Endodermal cell (in vitro differentiated cells): ENCODE measurements around the gene ATRX. TPM values are rescaled to one million over a fixed set of nuclear protein-coding genes. Genes with fewer than 3 reads are reported as not detected.

Experiments
- DNase-seq: peaks from one replicate; pipeline ENCODE4 v3.0.0-alpha.2; 2017
- H3K27ac ChIP-seq: 2 replicates; pipeline ENCODE4 v1.5.1; 2013; ENCODE audit warnings: mild to moderate bottlenecking, low read depth, low read length, moderate library complexity
- H3K27me3 ChIP-seq: 2 replicates; pipeline ENCODE4 v1.6.1; 2013; ENCODE audit warnings: mild to moderate bottlenecking, low read length, moderate library complexity; ENCODE audit not compliant: insufficient read depth, control insufficient read depth, poor library complexity, severe bottlenecking
- H3K36me3 ChIP-seq: 2 replicates; pipeline ENCODE4 v1.7.0; 2013; ENCODE audit warnings: mild to moderate bottlenecking, low read length, moderate library complexity; ENCODE audit not compliant: control insufficient read depth, insufficient read depth
- H3K4me1 ChIP-seq: one replicate; pipeline ENCODE4 v1.7.0; 2013; ENCODE audit warnings: low read length; ENCODE audit not compliant: control insufficient read depth, insufficient read depth
- H3K4me3 ChIP-seq: 2 replicates; pipeline ENCODE4 v1.5.1; 2013; ENCODE audit warnings: mild to moderate bottlenecking, low read length, moderate library complexity
- H3K9ac ChIP-seq: 2 replicates; pipeline ENCODE4 v1.6.1; 2013; ENCODE audit warnings: mild to moderate bottlenecking, low read length, moderate library complexity; ENCODE audit not compliant: poor library complexity, severe bottlenecking; ENCODE audit errors: extremely low read depth
- H3K9me3 ChIP-seq: 2 replicates; pipeline ENCODE4 v1.6.1; 2013; ENCODE audit warnings: mild to moderate bottlenecking, low read length, moderate library complexity; ENCODE audit not compliant: control insufficient read depth
- H3K27ac Mint-ChIP-seq: 2 replicates; pipeline ENCODE4 v1.8.0; 2020; ENCODE audit warnings: mixed read lengths
- H3K27me3 Mint-ChIP-seq: 2 replicates; pipeline ENCODE4 v1.8.0; 2021; ENCODE audit warnings: mild to moderate bottlenecking, mixed read lengths; ENCODE audit not compliant: insufficient read depth
- H3K36me3 Mint-ChIP-seq: 2 replicates; pipeline ENCODE4 v1.8.0; 2020; ENCODE audit warnings: low read depth, mixed read lengths
- H3K4me1 Mint-ChIP-seq: 2 replicates; pipeline ENCODE4 v1.8.0; 2020; ENCODE audit warnings: mixed read lengths
- H3K4me3 Mint-ChIP-seq: 2 replicates; pipeline ENCODE4 v1.8.0; 2020; ENCODE audit warnings: mild to moderate bottlenecking, moderate library complexity, mixed read lengths
- H3K9me3 Mint-ChIP-seq: 2 replicates; pipeline ENCODE4 v1.8.0; 2020; ENCODE audit warnings: mild to moderate bottlenecking, mixed read lengths
- CTCF ChIP-seq: fragments of 200-600 bp; sonication (generic); conservative IDR thresholded peaks from 2 replicates; pipeline ENCODE4 v1.5.0; 2021; ENCODE audit warnings: antibody characterized with exemption, mild to moderate bottlenecking
- WGBS, 2 experiments: methylation state at CpG; one replicate each; pipeline versions ENCODE4 v1.1.5 to v1.1.7; 2013; ENCODE audit warnings: missing lambda C conversion rate in 2 of 2, mixed read lengths in 1 of 2; ENCODE audit not compliant: insufficient coverage in 1 of 2, insufficient read length in 1 of 2; 5-methylcytosine and 5-hydroxymethylcytosine counted together
- total RNA-seq, 2 donors: library from RNA; stranded (reverse); fragmentation: NEBNext Ultra II Directional in 1 of 2; extraction: Animal tissue kit (Norgen Biotek cat#: 25700) in 1 of 2; gene quantifications; 2 replicates in 1 of 2; 3 replicates in 1 of 2; pipeline ENCODE4 v1.2.1, GENCODE V29; 2021

ATRX gene
- total RNA-seq, 2 donors from 2014 or later = 120 to 137 TPM

- H3K9me3 Mint-ChIP-seq = peaks cover 65% of the 10 kb centered on the region
- Histone ChIP-seq H3K27ac (no peak overlapping the region), H3K4me1 (no peaks in the 10 kb centered on the region), H3K9ac (no peak overlapping the region), H3K36me3 (no peaks in the 10 kb centered on the region), H3K27me3 (no peaks in the 10 kb centered on the region), H3K4me3 (no peak overlapping the region), H3K9me3 (no peaks in the 10 kb centered on the region)
- H3K4me1 Mint-ChIP-seq = no peaks in the 10 kb centered on the region
- no peak for DNase-seq
- WGBS, 2 experiments = 95 to 100% methylated on average over 1 to 5 of the region's 5 CpGs
- H3K27ac Mint-ChIP-seq = no peak overlapping the region
- peaks cover 11% of the 10 kb centered on the region for H3K36me3 Mint-ChIP-seq
- no peaks in the 10 kb centered on the region for H3K27me3 Mint-ChIP-seq
- TF ChIP-seq CTCF = no peak
- H3K4me3 Mint-ChIP-seq = no peak overlapping the region
Observed at GRCh38 chrX:77749695-77750094, 36.3 kb downstream of the ATRX start.

- peaks cover 2% of the 10 kb centered on the region for H3K36me3 Mint-ChIP-seq
- no peak for TF ChIP-seq CTCF
- WGBS, 2 experiments = 95 to 100% methylated on average over 1 to 2 of the region's 2 CpGs
- DNase-seq = no peak
- Histone ChIP-seq H3K9me3 (no peaks in the 10 kb centered on the region), H3K4me1 (no peaks in the 10 kb centered on the region), H3K9ac (no peak overlapping the region), H3K27me3 (no peaks in the 10 kb centered on the region), H3K4me3 (no peak overlapping the region), H3K36me3 (no peaks in the 10 kb centered on the region), H3K27ac (no peak overlapping the region)
- H3K27me3 Mint-ChIP-seq = no peaks in the 10 kb centered on the region
- H3K9me3 Mint-ChIP-seq = peaks cover 51% of the 10 kb centered on the region
- peaks cover 3% of the 10 kb centered on the region for H3K4me1 Mint-ChIP-seq
- H3K4me3 Mint-ChIP-seq = no peak overlapping the region
- H3K27ac Mint-ChIP-seq = no peak overlapping the region
Observed at GRCh38 chrX:77743720-77744119, 42.3 kb downstream of the ATRX start.

- Mint-ChIP-seq H3K27me3 (no peaks in the 10 kb centered on the region), H3K4me1 (peaks cover 3% of the 10 kb centered on the region), H3K36me3 (no peaks in the 10 kb centered on the region), H3K4me3 (no peak overlapping the region), H3K9me3 (peaks cover 49% of the 10 kb centered on the region), H3K27ac (no peak overlapping the region)
- Histone ChIP-seq H3K27me3 (no peaks in the 10 kb centered on the region), H3K27ac (no peak overlapping the region), H3K9me3 (no peaks in the 10 kb centered on the region), H3K4me1 (no peaks in the 10 kb centered on the region), H3K4me3 (no peak overlapping the region), H3K9ac (no peak overlapping the region), H3K36me3 (no peaks in the 10 kb centered on the region)
- no peak for TF ChIP-seq CTCF
- DNase-seq = no peak
- WGBS, 2 experiments = 89 to 100% methylated on average over 1 to 7 of the region's 7 CpGs
Observed at GRCh38 chrX:77742788-77743476, 43.1 kb downstream of the ATRX start.
